Neutrophil (primary cell): Measurements from ENCODE around the gene TUBE1.
"Not testable (repeated sequence)": the region's sequence is repeated elsewhere in the genome, so short reads cannot be mapped to it uniquely, and the experiment has no call there.

Experiments used
- H3K27ac ChIP-seq: fragments of 200-600 bp; sonication (generic); 2 replicates; pipeline ENCODE4 v1.5.1; 2016; ENCODE audit warnings: mild to moderate bottlenecking, moderate library complexity
- H3K27me3 ChIP-seq: fragments of 200-600 bp; sonication (generic); 2 replicates; pipeline ENCODE4 v1.6.0; 2016; ENCODE audit warnings: mild to moderate bottlenecking
- H3K36me3 ChIP-seq: fragments of 200-600 bp; sonication (generic); 2 replicates; pipeline ENCODE4 v1.5.1; 2017
- H3K4me1 ChIP-seq, 2 experiments: fragments of 200-600 bp in 1 of 2; sonication (generic) in 1 of 2; 1 replicate in 1 of 2; 2 replicates in 1 of 2; pipeline versions ENCODE4 v1.5.1 to v1.6.1; 2013 to 2016; ENCODE audit warnings: low read depth in 1 of 2, low read length in 1 of 2, mild to moderate bottlenecking in 1 of 2, moderate library complexity in 1 of 2; ENCODE audit not compliant: control insufficient read depth in 1 of 2, insufficient read depth in 1 of 2
- H3K4me3 ChIP-seq, 2 experiments: fragments of 200-600 bp in 1 of 2; sonication (generic) in 1 of 2; 1 replicate in 1 of 2; 2 replicates in 1 of 2; pipeline ENCODE4 v1.5.1; 2013 to 2016; ENCODE audit warnings: low read depth in 1 of 2, low read length in 1 of 2, mild to moderate bottlenecking in 1 of 2, moderate library complexity in 1 of 2
- H3K9me3 ChIP-seq: fragments of 200-600 bp; sonication (generic); 2 replicates; pipeline ENCODE4 v1.5.1; 2016
- TF ChIP-seq, protein P1 (sequence below): fragments of 200-600 bp; sonication (generic); IDR thresholded peaks from 2 replicates; pipeline ENCODE4 v1.5.1; 2016; ENCODE audit warnings: antibody characterized with exemption

TUBE1 gene

DNA sequence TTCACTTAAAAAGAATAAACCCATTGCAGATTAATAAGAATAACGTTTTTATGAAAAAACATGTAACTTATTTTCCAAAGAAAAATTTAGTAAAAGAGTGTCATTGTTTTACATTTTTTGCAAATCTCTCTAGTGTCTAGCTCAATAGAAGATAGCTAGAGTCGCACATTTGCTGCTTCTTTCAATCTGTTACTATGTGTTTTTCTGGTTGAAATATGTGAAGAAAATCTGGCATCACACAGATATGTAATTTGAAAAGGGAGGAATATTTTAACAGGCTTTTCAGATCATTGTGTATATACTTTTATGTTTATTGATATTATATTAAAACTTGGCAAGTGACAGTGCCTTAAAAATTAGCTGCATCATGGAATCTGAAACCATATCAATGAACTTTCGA is 24.3 kb downstream of the TUBE1 start:
- TF ChIP-seq, protein P1, sequence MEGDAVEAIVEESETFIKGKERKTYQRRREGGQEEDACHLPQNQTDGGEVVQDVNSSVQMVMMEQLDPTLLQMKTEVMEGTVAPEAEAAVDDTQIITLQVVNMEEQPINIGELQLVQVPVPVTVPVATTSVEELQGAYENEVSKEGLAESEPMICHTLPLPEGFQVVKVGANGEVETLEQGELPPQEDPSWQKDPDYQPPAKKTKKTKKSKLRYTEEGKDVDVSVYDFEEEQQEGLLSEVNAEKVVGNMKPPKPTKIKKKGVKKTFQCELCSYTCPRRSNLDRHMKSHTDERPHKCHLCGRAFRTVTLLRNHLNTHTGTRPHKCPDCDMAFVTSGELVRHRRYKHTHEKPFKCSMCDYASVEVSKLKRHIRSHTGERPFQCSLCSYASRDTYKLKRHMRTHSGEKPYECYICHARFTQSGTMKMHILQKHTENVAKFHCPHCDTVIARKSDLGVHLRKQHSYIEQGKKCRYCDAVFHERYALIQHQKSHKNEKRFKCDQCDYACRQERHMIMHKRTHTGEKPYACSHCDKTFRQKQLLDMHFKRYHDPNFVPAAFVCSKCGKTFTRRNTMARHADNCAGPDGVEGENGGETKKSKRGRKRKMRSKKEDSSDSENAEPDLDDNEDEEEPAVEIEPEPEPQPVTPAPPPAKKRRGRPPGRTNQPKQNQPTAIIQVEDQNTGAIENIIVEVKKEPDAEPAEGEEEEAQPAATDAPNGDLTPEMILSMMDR = no peak
- H3K27me3 ChIP-seq = no peaks in the 10 kb centered on the region
- no peaks in the 10 kb centered on the region for H3K4me1 ChIP-seq

DNA sequence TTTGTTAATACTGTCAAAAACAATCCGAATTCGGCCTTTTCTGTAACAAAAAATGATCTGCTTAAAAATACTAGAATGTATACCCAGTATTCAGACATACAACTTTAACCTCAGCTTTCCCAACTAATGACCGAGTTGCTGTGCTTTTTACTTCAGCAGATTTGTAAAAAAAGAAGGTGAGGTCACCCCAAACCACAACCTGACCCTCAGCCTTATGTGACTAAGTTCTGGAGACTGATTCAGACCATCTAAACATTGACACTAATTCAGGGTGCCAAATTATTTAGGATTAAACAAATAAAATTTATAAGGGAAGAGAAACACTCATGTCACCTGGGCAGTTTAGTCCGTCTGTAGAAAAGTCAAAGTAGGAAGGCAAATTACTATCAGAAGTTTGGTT is 25.7 kb downstream of the TUBE1 start:
- Histone ChIP-seq H3K36me3 (no peaks in the 10 kb centered on the region), H3K4me3 (no peak overlapping the region)
- TF ChIP-seq, protein P1 = no peak

More for the DNA sequence above, 24.3 kb downstream of the TUBE1 start:
- Histone ChIP-seq H3K9me3 (no peaks in the 10 kb centered on the region), H3K4me3 (no peak overlapping the region), H3K27ac (no peak overlapping the region), H3K36me3 (no peaks in the 10 kb centered on the region)

DNA sequence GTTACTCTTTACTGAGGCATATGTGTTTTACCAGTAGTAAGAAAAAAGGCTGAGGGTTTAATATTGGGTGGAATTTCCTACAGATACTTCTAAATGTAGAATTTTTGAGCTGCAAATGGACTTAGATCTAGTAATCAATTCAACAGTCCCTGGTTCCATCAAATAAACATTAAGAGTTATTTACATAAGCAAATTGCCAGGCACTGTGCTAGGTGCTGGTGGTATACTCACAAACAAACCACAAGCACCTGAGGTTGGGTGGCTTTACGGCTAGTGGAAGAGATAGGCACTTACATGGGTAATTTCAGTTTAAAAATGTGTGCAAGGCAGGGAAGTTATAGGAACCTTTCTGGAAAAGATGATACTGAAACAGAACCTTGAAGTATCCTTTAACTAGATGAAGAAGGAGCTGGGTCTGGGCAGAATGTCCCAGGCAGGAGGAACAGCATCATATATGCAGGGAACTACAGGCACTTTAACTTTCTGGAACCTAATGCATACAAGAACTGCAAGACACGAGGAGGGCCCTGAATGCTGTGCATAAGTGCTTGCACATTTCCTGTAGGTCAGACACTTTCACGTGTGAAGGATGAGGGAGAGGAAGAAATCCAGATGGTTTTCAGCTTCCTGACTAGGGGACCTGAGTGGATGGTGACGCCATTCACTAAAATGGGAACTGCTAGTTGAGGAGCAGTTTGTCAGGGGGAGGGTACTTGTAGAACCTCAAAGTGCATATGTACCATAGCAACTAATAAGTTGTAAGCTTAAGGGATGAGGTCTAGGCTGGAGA is 28.8 kb downstream of the TUBE1 start:
- no peak overlapping the region for H3K27ac ChIP-seq

More for the DNA sequence above, 25.7 kb downstream of the TUBE1 start:
- no peak overlapping the region for H3K27ac ChIP-seq
- no peaks in the 10 kb centered on the region for H3K9me3 ChIP-seq
- no peaks in the 10 kb centered on the region for H3K4me1 ChIP-seq
- H3K27me3 ChIP-seq = no peaks in the 10 kb centered on the region

DNA sequence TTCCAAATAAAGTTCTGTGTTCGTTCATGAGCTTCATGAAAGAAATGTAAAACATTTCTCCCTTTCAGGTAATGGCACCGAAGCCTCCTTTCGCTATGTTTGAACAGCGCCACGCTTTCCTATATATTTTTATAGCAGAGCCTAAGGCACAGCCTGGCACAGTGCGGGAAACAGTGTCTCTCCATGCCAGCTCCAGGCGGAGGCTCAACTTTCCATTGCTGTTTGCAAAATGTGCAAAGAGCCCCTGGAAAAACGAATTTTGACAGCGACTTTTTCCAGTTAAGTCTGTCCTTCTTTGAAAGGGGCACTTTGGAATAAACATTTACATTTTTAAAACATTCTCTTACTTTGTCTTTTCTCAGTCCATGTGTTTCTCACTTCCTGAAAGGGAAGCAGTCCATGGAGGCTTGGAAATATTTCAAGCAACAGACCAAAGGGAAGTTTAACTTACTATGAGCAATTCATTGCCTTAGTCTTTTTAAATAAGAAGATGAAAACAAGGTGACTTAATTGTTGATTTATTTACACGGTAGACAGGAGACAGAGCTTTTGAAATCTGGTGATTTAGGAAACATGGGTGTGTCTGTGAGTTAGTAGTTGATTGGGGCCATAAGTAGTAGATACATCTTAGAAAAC is 32.6 kb downstream of the TUBE1 start:
- TF ChIP-seq, protein P1 = no peak
- Histone ChIP-seq H3K27me3 (no peaks in the 10 kb centered on the region), H3K27ac (no peak overlapping the region), H3K4me1 (no peaks in the 10 kb centered on the region), H3K9me3 (no peaks in the 10 kb centered on the region), H3K36me3 (no peaks in the 10 kb centered on the region), H3K4me3 (no peak overlapping the region)

More for the DNA sequence above, 28.8 kb downstream of the TUBE1 start:
- H3K36me3 ChIP-seq = no peaks in the 10 kb centered on the region
- H3K4me1 ChIP-seq = no peaks in the 10 kb centered on the region
- no peak overlapping the region for H3K4me3 ChIP-seq
- TF ChIP-seq, protein P1 = no peak
- no peaks in the 10 kb centered on the region for H3K27me3 ChIP-seq
- no peaks in the 10 kb centered on the region for H3K9me3 ChIP-seq

DNA sequence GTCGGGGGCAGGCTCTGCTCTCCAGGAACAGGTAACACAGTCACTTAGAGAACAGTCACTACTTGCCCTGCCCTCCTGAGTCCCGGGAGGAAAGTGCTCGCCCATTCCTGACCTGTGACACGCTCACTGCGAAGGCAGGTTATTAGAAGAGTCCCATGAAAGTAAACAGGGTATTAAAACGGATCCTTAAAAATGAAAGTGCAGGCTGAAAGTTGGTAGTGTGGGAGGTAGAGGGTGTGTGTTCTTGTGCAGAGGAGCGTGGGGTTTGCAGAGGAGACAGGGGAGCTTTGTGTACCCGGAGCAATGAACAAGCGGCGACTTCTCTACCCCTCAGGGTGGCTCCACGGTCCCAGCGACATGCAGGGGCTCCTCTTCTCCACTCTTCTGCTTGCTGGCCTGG is 33.3 kb downstream of the TUBE1 start, which contains the start of gene CCN6:
CCN6 (plus strand) TSS at position 104 of the 400 bp plus-strand sequence; CDS start at position 358, 254 bp downstream.
- H3K36me3 ChIP-seq = no peaks in the 10 kb centered on the region
- no peaks in the 10 kb centered on the region for H3K27me3 ChIP-seq
- no peaks in the 10 kb centered on the region for H3K9me3 ChIP-seq
- H3K4me1 ChIP-seq = no peaks in the 10 kb centered on the region
- H3K4me3 ChIP-seq = no peak within 1 kb of the TSS
- no peak within 1 kb of the TSS for H3K27ac ChIP-seq
- TF ChIP-seq, protein P1 = no peak

DNA sequence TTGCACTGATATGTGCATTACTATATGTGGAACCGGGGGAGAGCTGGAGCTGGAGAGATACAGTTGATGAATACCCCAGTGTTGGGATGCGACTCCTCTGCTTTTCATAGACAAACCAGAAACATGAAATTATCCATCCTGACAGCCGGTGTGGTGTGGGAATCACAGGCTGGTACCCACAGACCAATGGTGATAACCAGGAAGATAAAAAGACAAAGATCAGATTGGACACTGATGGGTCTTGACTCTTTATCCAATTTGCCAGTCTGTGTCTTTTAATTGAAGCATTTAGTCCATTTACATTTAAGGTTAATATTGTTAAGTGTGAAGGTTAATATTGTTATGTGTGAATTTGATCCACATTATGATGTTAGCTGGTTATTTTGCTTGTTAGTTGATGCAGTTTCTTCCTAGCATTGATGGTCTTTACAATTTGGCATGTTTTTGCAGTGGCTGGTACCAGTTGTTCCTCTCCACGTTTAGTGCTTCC is 36.0 kb downstream of the TUBE1 start:
- H3K27ac ChIP-seq = not testable (repeated sequence)

More for the DNA sequence above, 36.0 kb downstream of the TUBE1 start:
- H3K4me1 ChIP-seq, H3K4me3 ChIP-seq, H3K27me3 ChIP-seq, H3K9me3 ChIP-seq, H3K36me3 ChIP-seq: not testable (repeated sequence)
